PC-3 (cell line): ENCODE measurements around the gene SLC38A9.

Experiments used
- EZH2 ChIP-seq: fragments of 300-600 bp; sonication (generic); IDR thresholded peaks from one replicate; pipeline ENCODE4 v1.6.1; 2017; ENCODE audit warnings: antibody characterized with exemption, mild to moderate bottlenecking, low read length; ENCODE audit not compliant: unreplicated experiment
- EZH2phosphoT487 ChIP-seq: fragments of 300-600 bp; sonication (generic); IDR thresholded peaks from 2 replicates; pipeline ENCODE4 v1.6.1; 2018; ENCODE audit warnings: mild to moderate bottlenecking, antibody characterized with exemption, low read length, borderline replicate concordance
- TF ChIP-seq, protein P1 (sequence below): fragments of 300-600 bp; sonication (generic); conservative IDR thresholded peaks from 2 replicates; pipeline ENCODE4 v1.5.1; 2017; ENCODE audit warnings: antibody characterized with exemption, low read depth, mild to moderate bottlenecking, low read length

DNA sequence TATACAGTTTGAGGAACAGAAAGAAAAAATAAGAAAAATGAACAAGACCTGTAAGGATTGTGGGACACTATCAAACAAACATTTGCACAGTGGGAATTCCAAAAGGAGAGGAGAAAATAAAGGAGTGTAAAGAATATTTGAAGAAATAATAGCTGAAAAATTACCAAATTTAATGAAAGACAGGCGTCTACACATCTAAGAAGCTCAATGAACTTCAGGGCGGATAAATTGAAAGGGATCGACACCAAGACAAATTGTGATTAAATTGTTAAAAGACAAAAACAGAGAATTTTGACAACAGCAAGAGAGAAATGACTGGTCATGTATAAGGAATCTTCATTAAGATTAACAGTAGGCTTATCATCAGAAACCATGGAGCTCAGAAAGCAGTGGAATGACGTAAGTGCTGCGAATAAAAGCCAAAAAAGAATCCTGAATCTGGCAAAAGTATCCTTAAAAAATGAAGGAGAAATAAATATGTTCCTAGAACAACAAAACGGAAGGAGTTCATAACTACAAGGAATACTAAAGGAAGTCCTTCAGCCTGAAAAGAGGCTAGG, 3.5 kb upstream of the SLC38A9 start:
- TF ChIP-seq EZH2 (no peak), EZH2phosphoT487 (no peak)
- TF ChIP-seq, protein P1, sequence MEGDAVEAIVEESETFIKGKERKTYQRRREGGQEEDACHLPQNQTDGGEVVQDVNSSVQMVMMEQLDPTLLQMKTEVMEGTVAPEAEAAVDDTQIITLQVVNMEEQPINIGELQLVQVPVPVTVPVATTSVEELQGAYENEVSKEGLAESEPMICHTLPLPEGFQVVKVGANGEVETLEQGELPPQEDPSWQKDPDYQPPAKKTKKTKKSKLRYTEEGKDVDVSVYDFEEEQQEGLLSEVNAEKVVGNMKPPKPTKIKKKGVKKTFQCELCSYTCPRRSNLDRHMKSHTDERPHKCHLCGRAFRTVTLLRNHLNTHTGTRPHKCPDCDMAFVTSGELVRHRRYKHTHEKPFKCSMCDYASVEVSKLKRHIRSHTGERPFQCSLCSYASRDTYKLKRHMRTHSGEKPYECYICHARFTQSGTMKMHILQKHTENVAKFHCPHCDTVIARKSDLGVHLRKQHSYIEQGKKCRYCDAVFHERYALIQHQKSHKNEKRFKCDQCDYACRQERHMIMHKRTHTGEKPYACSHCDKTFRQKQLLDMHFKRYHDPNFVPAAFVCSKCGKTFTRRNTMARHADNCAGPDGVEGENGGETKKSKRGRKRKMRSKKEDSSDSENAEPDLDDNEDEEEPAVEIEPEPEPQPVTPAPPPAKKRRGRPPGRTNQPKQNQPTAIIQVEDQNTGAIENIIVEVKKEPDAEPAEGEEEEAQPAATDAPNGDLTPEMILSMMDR, result no peak
